GM12872 (cell line): ENCODE measurements around the gene BCO2.

Experiments used
- CTCF ChIP-seq: IDR thresholded peaks from 3 replicates; pipeline ENCODE4 v1.5.1; 2011; ENCODE audit warnings: low read depth, mild to moderate bottlenecking, low read length, moderate library complexity; ENCODE audit not compliant: insufficient read depth

The BCO2 gene

DNA sequence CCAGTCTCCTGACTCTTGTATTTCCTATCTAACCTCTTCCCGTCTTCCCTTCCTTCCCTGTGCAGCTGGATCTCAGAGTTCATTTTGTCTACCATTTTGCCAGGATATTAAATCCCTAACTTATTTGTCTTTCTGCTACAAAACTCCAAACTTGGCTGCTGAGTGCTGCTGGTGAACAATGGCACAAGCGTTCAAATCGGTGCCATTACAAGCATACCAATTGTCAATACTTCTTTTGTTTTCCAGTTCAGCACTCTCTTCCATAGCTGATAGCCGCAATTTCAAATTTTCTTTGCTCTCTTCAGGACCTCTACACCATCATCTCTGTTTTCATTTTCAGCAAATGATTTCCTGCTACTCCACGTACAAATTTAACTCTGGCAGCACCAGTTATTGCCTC is 24.8 kb upstream of the BCO2 start:
- no peak for TF ChIP-seq CTCF

GRCh38 chr11:112156153-112156955 is 19.0 kb upstream of the BCO2 start:
- no peak for TF ChIP-seq CTCF

DNA sequence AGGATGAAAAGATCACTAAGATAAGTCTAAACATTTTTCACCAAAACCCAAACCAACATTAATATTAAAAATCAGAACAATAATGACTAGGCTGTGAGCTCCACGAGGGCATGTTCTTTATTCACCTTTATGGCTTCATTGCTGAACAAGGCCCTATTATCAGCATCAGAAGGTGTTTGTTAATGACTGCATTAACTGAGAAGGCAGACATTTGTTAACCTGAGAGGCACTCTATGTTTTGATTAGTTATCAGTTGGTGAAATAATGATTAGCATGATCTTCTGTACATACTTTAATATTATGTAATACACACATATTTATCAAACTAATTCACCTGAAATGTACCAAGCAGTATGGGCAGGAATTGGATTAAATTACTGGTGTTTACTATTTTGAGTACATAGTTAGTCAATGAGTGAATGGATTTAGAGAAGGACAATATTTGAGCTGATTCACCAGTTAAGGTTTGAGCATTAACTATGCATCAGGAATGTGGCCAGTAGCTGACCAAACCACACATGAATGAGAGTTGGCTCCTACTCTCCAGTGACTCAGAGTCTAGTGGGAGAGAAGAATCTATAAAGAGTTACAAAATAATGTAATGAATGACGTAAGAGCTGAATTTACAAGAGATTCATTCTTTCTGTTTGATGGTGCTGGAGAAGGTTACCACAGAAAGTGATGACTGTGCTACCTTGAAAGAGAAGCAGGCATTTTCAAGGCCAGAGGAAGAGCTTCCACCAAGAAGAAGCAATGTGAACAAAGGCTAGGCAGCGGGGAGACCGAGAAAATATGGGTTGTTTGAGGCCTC is 18.2 kb upstream of the BCO2 start:
- TF ChIP-seq CTCF: no peak

GRCh38 chr11:112159098-112160065 is 15.9 kb upstream of the BCO2 start:
- no peak for TF ChIP-seq CTCF

DNA sequence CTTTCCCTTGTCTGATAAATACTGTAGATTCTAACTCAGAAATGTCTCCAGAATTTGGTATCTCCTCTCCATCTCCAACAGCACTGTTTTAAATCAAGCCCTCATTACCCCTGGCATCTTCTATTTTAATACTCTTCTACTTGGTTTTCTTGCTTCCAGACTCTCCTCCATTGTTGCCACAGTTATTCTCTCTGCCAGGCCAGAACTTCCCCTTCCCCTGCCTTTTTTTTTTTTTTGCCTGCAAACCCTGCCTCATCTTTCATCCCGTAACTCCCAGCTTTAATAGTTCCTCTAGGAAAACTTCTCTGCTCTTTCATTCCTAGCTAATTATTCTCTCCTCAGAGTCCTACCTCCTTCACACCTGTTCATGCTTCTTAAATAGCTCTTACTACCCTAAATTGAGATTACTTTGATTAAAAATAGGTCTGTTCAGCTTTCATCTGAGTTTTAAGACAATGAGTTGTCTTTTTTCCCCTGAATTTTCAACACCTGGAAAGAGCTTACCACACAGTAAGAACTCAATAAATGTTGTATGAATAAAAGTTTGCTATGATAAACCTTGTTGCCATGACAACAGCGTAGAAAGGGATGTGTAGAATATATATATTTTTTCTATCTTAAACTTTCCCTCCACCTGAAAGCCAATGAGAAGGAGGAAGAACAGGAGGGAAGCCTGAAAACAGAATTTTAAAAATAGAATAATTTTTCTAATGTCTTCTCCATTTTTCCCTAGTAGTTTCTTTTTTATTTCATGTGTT is 15.0 kb upstream of the BCO2 start:
- TF ChIP-seq CTCF: no peak

- TF ChIP-seq CTCF: no peak
Measured at GRCh38 chr11:112161012-112161411, 14.3 kb upstream of the BCO2 start.
